Inflammatory macrophage treated with lipopolysaccharide for 4 hours (primary cell): ENCODE data around the gene NR2C2AP.
"Not testable (repeated sequence)": the region's sequence is repeated elsewhere in the genome, so short reads cannot be mapped to it uniquely, and the experiment has no call there.

Source experiments
- DNase-seq: peaks from one replicate; pipeline ENCODE4 v3.0.0-alpha.2; 2020

Gene NR2C2AP

DNA sequence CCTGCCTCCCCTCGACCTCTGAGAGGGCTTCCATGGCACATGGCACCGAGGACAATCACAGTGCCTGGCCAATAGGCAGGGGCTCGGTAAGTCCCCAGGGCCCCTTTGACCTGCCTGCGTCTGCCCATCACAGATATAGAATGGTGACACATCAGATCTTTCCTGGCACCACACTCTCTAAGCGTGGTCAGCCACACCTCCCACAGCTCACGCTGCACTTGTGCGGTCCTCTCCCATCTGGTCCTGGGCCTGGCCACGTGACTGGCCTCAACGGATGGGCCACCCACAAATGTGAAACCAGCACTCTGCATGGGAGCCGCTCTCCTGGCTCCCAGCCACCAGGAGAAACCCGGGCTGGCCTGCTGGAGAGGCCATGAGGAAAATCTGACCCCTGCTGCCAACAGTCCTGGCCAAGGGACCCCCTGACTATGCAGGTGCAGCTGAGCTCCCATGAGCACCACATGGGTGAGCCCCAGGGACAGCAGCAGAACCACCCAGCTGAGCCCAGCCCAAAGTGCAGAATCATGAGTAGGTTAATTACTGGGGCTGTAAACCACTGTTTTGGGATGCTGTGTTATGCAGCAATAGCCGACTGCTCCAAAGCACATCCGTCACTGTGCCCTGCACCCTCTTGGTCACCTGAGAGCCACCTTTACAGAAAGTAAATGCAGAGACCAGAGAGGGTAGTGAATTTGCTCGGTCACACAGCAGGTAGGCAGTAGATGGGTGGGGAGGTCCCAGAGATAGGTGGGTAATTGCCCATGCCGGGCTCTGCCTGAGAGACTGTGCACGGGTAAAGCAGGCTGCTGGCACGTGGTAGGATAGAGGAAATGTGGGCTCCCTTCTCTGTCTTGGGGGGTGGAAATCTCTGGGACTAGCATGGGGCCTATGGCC lies 23.4 kb downstream of the NR2C2AP start:
- DNase-seq = no peak

GRCh38 chr19:19176950-19177349 lies 26.3 kb downstream of the NR2C2AP start:
- no peak for DNase-seq

GRCh38 chr19:19173243-19173642 lies 30.0 kb downstream of the NR2C2AP start:
- DNase-seq = not testable (repeated sequence)

DNA sequence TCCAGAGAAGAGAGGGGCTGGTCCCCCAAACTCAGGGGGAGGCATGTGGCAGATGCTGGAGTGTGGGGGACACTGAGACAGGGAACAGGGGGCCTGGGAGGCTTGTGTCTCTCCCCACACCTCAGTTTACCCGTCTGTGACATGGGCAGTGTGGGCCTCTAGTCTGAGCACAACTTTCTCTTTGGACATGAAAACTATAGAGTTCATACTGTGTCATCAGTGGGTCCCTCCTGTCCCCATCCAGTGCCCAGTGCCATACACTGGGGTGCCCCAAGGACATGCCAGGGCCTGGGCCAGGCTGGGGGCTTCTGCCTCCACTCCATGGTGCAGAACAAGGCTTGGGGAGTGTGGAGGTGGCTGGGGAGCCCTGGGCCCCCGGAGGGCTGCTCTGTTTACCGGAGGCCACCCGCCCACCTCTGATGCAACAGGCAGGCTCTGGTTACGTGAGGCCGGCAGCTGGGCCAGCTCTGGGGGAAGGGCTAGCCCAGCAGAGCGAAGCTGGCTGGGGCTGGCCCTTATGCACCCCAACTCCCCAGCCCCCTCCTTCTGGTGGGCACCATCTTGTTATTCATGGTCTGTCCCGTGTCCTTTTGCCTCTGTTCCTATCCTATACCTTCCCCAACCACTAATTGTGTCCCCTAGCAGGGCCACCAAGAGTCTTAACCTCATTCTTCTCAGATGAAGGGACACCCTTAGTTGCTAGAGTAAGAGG lies 31.2 kb downstream of the NR2C2AP start:
- no peak for DNase-seq

- DNase-seq = no peak
Measured at GRCh38 chr19:19170873-19171672, 32.1 kb downstream of the NR2C2AP start.

GRCh38 chr19:19170053-19170872 lies 33.0 kb downstream of the NR2C2AP start, which contains the start of gene MEF2B:
Gene MEF2B (minus strand): TSS chr19:19170263. CDS start chr19:19150735, 19,528 bp downstream.
- peak; percentile 42 for DNase-seq

DNA sequence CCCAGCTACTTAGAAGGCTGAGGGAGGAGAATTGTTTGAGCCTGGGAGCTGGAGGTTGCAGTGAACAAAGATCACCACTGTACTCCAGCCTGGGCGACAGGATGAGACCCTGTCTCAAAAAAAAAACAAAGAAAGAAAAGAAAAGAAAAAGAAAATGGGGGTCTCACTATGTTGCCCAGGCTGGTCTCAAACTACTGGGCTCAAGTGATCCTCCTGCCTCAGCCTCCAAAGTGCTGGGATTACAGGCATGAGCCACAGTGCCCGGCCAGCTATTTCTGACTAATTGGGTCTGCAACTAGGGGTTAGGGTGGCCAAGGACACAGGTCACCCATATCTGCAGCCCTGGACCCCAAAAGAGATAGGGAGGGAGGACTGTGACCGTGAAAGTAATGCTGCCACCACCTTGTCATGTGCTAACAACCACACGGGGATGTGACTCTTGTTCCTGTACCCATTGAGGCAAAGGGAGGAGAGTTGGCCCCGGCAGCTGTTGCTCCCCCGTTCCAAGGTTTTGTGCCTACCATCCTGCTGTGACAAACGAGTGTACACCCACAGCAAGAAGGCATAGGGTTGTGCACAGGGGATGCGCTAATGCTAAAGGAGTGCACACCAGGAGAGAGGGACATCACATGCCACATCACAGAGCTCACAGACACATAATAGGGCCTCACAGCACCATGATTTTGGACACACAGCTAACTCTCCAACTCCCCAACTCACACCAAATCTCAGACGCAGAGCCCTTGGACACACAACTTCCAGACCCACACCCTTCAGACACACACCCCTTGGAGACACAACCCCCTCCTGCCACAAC lies 33.8 kb downstream of the NR2C2AP start:
- no peak for DNase-seq

DNA sequence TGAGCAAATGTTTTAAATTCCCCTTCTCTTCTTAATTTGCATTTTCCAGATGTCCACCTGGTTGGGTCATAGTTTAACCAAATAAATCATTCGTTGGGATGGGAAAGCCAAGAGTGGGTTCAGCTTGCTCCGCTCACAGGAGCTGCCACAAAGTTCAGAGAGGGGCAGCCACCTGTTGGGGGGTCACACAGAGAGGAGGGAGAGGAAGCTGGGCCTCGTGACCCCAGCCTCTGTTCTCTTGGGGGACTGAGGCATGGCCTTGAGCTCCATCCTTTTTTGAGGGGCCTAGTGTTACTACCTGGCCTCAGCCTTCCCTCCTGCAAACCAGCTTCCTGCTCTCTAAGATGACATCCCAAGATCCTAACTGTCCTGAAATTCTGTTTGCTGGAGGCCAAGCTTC lies 35.6 kb downstream of the NR2C2AP start:
- no peak for DNase-seq

GRCh38 chr19:19165396-19165795 lies 37.8 kb downstream of the NR2C2AP start:
- no peak for DNase-seq

DNA sequence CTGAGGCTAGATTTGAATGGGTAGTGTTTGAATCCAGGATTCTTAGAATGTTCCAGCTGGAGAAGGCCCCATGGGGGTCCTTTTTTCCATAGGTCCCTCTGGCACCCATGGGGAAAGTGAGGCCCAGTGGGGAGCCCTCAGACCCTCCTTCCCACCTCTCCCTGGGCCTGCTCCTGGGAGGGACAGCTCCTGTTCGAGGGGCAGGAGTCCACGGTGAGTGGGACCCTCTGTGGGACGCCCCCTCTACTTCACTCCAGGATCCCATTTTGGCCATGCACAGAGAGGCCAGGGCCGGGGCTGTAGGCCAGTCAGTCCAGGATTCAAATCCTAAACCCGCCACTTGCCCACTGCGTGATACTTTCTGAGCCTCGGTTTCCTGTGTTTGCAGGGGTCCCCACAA lies 40.7 kb downstream of the NR2C2AP start:
- no peak for DNase-seq

DNA sequence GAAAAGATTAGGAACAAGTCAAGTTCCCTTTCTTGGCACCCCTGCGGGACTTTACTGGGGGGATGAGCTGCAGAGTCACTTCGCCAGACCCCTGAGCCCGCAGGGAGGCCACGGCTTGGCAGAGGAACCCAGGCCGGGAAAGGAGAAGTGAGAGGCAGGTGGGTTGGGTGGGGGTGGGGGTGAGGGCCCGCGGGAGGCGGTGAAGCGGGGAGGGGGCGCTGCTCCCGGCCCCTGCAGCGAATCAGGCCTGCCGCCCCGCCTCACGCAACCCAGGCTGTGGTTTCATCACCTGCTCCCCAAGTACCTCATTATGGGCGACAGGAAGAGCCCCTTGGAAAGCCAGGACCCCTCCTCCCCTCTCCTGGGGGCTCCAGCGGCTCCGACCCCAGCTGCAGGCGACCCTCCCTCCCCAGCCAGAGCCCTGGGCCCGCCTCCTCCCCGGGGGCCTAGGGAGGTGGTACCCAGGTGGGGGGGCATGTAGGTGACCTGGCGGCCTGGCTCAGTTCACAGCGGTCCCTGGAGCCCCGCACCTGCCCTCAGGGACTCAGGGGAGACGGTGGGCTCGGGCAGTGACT lies 42.7 kb downstream of the NR2C2AP start:
- DNase-seq = no peak

GRCh38 chr19:19159534-19159933 lies 43.7 kb downstream of the NR2C2AP start:
- DNase-seq = no peak

GRCh38 chr19:19157808-19158207 lies 45.4 kb downstream of the NR2C2AP start:
- DNase-seq = no peak

DNA sequence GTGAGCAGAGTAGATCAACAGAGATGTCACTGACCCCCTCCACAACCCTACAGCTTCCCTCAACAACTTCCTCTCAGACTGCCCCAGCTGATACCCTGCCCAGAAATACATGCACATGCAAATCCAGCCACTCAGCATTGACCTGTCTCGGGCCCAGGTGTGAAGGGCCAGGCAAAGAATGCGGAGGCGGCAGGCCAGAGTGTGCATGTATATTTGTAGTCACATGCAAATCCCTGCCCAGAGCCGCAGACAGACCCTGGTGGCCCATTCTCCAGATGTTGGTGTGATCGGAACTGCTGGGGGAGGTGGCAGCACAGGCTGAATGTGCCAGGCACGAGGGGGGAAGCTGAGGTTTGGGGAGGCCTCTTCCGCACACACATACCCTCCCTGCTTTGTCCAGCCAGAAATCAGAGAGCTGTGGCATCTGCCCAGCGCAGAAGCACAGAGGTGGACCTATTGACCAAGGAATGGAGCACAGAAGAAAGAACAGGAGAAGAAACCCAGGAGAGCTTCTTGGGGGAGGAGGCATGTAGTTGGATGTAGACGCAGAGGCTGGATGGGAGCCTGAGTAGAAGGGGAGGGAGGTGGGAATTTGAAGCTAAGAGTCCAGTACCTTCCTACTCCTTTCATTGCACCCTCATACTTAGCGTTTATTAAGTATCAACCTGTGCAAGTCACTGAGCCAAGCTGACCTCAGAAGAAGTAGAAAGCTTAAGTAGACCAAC lies 47.6 kb downstream of the NR2C2AP start:
- DNase-seq = no peak

- DNase-seq = no peak
Measured at GRCh38 chr19:19154768-19155494, 48.3 kb downstream of the NR2C2AP start.

- no peak for DNase-seq
Measured at GRCh38 chr19:19152668-19153384, 50.4 kb downstream of the NR2C2AP start.

GRCh38 chr19:19151418-19151817 lies 51.8 kb downstream of the NR2C2AP start:
- DNase-seq = no peak
